Right lobe of liver (tissue), 4 donors: Measurements from ENCODE around the gene BRAP.
"Not testable (repeated sequence)": the region's sequence is repeated elsewhere in the genome, so short reads cannot be mapped to it uniquely, and the experiment has no call there.

Experiments used
- CTCF ChIP-seq, 4 donors: fragments of 200-600 bp in 3 of 4; fragments of 450-650 bp in 1 of 4; IDR thresholded peaks; one replicate each; pipeline versions ENCODE4 v1.5.1 to v1.8.0; 2016 to 2022; ENCODE audit warnings: antibody characterized with exemption in 4 of 4, mild to moderate bottlenecking in 2 of 4
- POLR2A ChIP-seq: fragments of 450-650 bp; IDR thresholded peaks from one replicate; pipeline ENCODE4 v1.6.1; 2017; ENCODE audit warnings: antibody characterized with exemption, mild to moderate bottlenecking
- donor health status: DM: no; HTN: no; CAD: no.
- donor health status: DM: no; HTN: no; CAD: no.
- donor health status: DM: no; HTN: yes; CAD: no.

- not testable (repeated sequence) for TF ChIP-seq CTCF (IDR thresholded peaks at IDR 0.05); POLR2A
These were observed 33.2 kb downstream of the BRAP start for GRCh38 chr12:111652530-111652929.
